Sigmoid colon (tissue), 7 donors: Measurements from ENCODE around the gene ERAL1. TPM values are rescaled to one million over a fixed set of nuclear protein-coding genes. Genes with fewer than 3 reads are reported as not detected.
A peak's percentile ranks its signal among the peaks of the same experiment; 100 is the strongest.
"Not testable (repeated sequence)": the region's sequence is repeated elsewhere in the genome, so short reads cannot be mapped to it uniquely, and the experiment has no call there.

Experiments used
- DNase-seq: peaks from one replicate; pipeline ENCODE4 v3.0.0-alpha.2; 2019
- H3K27ac ChIP-seq, 4 donors: fragments of 200-600 bp; sonication (generic); one replicate each; pipeline ENCODE4 v1.5.1; 2016 to 2019; ENCODE audit warnings: mild to moderate bottlenecking in 1 of 4
- H3K27me3 ChIP-seq, 3 donors: fragments of 200-600 bp; sonication (generic); one replicate each; pipeline ENCODE4 v1.5.1; 2019; ENCODE audit warnings: mild to moderate bottlenecking in 1 of 3
- H3K36me3 ChIP-seq, 4 donors: fragments of 200-600 bp; sonication (generic); one replicate each; pipeline ENCODE4 v1.5.1; 2016 to 2019
- H3K4me1 ChIP-seq, 4 donors: fragments of 200-600 bp; sonication (generic); one replicate each; pipeline ENCODE4 v1.5.1; 2017 to 2019
- H3K4me3 ChIP-seq, 4 donors: fragments of 200-600 bp; sonication (generic); one replicate each; pipeline ENCODE4 v1.5.1; 2017 to 2019; ENCODE audit warnings: mild to moderate bottlenecking in 2 of 4, moderate library complexity in 1 of 4
- H3K9me3 ChIP-seq, 4 donors: fragments of 200-600 bp in 3 of 4; sonication (generic) in 3 of 4; one replicate each; pipeline versions ENCODE4 v1.5.1 to v1.6.1; 2013 to 2019
- EP300 ChIP-seq, 4 donors: sonication (generic); formaldehyde crosslinking; IDR thresholded peaks; one replicate each; pipeline ENCODE4 v1.6.1; 2017; ENCODE audit warnings: antibody characterized with exemption in 4 of 4
- POLR2A ChIP-seq, 2 donors: fragments of 450-650 bp; IDR thresholded peaks; one replicate each; pipeline ENCODE4 v1.6.1; 2016; ENCODE audit warnings: antibody characterized with exemption in 2 of 2, mild to moderate bottlenecking in 2 of 2, moderate library complexity in 2 of 2
- POLR2AphosphoS5 ChIP-seq, 4 donors: sonication (generic); formaldehyde crosslinking; IDR thresholded peaks; one replicate each; pipeline ENCODE4 v1.6.1; 2017; ENCODE audit warnings: antibody characterized with exemption in 4 of 4
- WGBS, 2 donors: extraction: QIAGEN DNeasy Blood & Tissue Kit; methylation state at CpG; one replicate each; pipeline ENCODE4 v1.1.7; 2013; 5-methylcytosine and 5-hydroxymethylcytosine counted together
- intact Hi-C: fragments of 100-400 bp; cut with DNase I; formaldehyde crosslinking; loops from one replicate; pipeline ENCODE4 v1.15.1; 2023
- polyA plus RNA-seq, 3 donors: library from polyadenylated mRNA; stranded (reverse); fragments of 200-250 nt; gene quantifications; one replicate each; pipeline ENCODE4 v1.2.3, GENCODE V29; 2013
- total RNA-seq, 4 donors: library from RNA; depleted of rRNA; stranded (reverse); fragments of >200 nt; gene quantifications; one replicate each; pipeline ENCODE4 v1.1.0, GENCODE V29; 2016
- TF ChIP-seq, protein P1 (sequence below), 4 experiments: fragments of 450-650 bp in 3 of 4; fragments of 200-600 bp in 1 of 4; IDR thresholded peaks; one replicate each; pipeline ENCODE4 v1.5.1; 2016 to 2019; ENCODE audit warnings: antibody characterized with exemption in 4 of 4, mild to moderate bottlenecking in 3 of 4, moderate library complexity in 2 of 4
- donor health status: healthy with polysubstance abuse.
- donor health status: Bipolar disorder and iron deficiency.
- donor health status: healthy.

Gene ERAL1
- total and polyA plus RNA-seq, 7 donors: 20.2 to 43.2 (median 34.6) TPM

DNA sequence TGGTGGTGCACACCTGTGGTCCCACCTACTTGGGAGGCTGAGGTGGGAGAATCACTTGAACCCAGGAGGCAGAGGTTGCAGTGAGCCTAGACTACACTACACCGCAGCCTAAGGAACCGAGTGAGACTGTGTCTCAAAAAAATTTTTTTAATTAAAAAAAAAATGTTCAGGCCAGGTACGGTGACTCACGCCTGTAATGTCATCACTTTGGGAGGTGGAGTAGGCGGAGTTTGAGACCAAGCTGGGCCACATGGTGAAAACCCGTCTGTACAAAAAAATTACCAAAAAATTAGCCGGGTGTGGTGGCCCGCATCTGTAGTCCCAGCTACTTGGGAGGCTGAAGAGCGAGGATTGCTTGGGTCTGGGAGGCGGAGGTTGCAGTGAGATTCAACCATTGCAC, 8.6 kb upstream of the ERAL1 start:
- Histone ChIP-seq H3K4me1 (peaks cover 0 to 15% (median 7%) of the 10 kb centered on the region in 4 donors), H3K36me3 (no peaks in the 10 kb centered on the region), H3K4me3 (no peak overlapping the region), H3K27ac (no peak overlapping the region), H3K27me3 (no peaks in the 10 kb centered on the region), H3K9me3 (no peaks in the 10 kb centered on the region)
- WGBS, 2 donors: 88 to 94% methylated on average over 10 of the region's 10 CpGs
- intact Hi-C loops: no loop called here
- TF ChIP-seq EP300 (IDR thresholded peaks at IDR 0.05) (no peak), POLR2A (IDR thresholded peaks at IDR 0.05) (no peak), POLR2AphosphoS5 (IDR thresholded peaks at IDR 0.05) (no peak)
- TF ChIP-seq, protein P1, sequence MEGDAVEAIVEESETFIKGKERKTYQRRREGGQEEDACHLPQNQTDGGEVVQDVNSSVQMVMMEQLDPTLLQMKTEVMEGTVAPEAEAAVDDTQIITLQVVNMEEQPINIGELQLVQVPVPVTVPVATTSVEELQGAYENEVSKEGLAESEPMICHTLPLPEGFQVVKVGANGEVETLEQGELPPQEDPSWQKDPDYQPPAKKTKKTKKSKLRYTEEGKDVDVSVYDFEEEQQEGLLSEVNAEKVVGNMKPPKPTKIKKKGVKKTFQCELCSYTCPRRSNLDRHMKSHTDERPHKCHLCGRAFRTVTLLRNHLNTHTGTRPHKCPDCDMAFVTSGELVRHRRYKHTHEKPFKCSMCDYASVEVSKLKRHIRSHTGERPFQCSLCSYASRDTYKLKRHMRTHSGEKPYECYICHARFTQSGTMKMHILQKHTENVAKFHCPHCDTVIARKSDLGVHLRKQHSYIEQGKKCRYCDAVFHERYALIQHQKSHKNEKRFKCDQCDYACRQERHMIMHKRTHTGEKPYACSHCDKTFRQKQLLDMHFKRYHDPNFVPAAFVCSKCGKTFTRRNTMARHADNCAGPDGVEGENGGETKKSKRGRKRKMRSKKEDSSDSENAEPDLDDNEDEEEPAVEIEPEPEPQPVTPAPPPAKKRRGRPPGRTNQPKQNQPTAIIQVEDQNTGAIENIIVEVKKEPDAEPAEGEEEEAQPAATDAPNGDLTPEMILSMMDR (IDR thresholded peaks at IDR 0.05): no peak
- no peak for DNase-seq

DNA sequence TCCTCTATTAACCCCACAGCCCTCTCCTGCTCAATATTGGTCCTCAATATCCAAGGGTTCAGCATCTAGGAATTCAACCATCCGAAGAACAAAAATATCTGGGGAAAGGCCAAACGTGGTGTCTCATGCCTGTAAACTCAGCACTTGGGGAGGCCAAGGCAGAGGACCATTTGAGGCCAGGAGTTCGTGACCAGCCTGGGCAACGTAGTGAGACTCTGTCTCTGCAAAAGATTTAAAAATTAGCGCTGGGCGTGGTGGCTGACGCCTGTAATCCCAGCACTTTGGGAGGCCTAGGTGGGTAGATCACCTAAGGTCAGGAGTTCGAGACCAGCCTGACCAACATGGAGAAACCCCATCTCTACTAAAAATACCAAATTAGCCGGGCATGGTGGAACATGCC, 8.1 kb upstream of the ERAL1 start:
- H3K4me3 ChIP-seq, intact Hi-C loops, H3K27ac ChIP-seq, H3K27me3 ChIP-seq, H3K9me3 ChIP-seq, H3K36me3 ChIP-seq, DNase-seq, H3K4me1 ChIP-seq: not testable (repeated sequence)
- WGBS, 2 donors: 90 to 93% methylated on average over 9 of the region's 9 CpGs

DNA sequence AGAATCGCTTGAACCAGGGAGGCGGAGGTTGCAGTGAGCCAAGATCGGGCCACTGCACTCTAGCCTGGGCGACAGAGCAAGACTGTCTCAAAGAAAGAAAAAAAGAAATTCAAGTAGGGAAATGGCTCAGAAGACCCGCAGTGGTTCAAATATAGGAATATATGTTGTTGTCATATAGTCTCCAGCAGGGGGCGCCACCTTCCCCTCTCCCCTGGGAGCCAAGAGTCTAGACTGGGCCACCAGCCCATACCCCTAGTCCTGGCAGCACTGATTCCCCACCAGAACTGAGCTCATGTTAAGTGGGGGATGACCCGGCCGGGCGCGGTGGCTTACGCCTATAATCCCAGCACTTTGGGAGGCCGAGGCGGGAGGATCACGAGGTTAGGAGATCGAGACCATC, 6.1 kb upstream of the ERAL1 start:
- DNase-seq, H3K36me3 ChIP-seq, H3K9me3 ChIP-seq, H3K27me3 ChIP-seq, intact Hi-C loops, H3K4me3 ChIP-seq, H3K4me1 ChIP-seq, H3K27ac ChIP-seq: not testable (repeated sequence)
- 77 to 85% methylated on average over 15 of the region's 15 CpGs for WGBS, 2 donors
- TF ChIP-seq, protein P1 (IDR thresholded peaks at IDR 0.05): peak in 1 of 4 experiments; percentile 9

DNA sequence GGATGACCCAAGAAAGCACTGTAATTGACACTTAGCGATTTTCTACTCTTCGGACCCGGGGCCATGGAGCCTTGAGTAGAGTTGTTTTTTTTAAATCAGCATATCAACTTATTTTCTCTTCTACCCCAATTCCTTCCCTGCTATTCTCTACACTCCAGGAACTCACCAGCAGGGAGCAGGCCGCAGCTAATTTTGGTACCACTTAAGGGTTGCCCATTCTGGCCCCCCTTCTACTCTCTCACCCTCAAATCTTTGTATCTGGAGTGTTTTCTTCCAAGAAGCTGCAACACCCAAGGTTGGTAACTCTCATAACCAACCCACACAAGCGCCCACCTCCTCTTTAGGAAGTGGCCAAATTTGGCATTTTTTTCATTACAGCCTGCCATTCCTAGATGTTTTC, 5.5 kb upstream of the ERAL1 start:
- TF ChIP-seq POLR2AphosphoS5 (IDR thresholded peaks at IDR 0.05) (no peak), POLR2A (IDR thresholded peaks at IDR 0.05) (no peak), EP300 (IDR thresholded peaks at IDR 0.05) (no peak)
- TF ChIP-seq, protein P1 (IDR thresholded peaks at IDR 0.05): no peak
- Histone ChIP-seq H3K27me3 (no peaks in the 10 kb centered on the region), H3K27ac (no peak overlapping the region), H3K36me3 (no peaks in the 10 kb centered on the region), H3K4me1 (peaks cover 0 to 4% (median 2%) of the 10 kb centered on the region in 4 donors), H3K9me3 (no peaks in the 10 kb centered on the region), H3K4me3 (no peak overlapping the region)
- DNase-seq: no peak
- intact Hi-C loops: no loop called here
- WGBS, 2 donors: 79 to 81% methylated on average over 5 of the region's 5 CpGs

DNA sequence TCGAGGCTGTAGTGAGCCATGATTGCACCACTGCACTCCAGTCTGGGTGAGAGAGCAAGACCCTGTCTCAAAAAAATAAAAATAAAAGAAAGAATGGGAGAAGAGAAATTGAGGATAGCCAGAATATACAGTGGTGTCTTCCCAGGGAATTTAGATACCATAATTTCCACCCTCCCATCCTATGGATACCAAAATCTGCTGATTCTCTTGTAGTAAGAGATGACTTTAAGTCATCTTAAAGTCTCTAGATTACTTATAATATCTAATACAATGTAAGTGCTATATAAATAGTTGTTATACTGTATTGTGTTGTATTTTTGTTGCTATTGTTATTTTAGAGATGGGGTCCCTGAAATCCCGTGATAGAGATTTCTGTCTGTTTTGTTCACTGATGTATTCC, 1.5 kb upstream of the ERAL1 start:
- peaks cover 0 to 14% (median 10%) of the 10 kb centered on the region in 4 donors for H3K4me1 ChIP-seq
- intact Hi-C loops: loop anchor here (5.0 kb wide), 2 partner anchors 41 to 44 kb away; partner anchors contain the start of gene FLOT2
- no peaks in the 10 kb centered on the region for H3K27me3 ChIP-seq
- DNase-seq: no peak
- H3K4me3 ChIP-seq: no peak overlapping the region
- peaks cover 0 to 21% (median 7%) of the 10 kb centered on the region in 4 donors for H3K36me3 ChIP-seq
- TF ChIP-seq EP300 (IDR thresholded peaks at IDR 0.05) (no peak), POLR2A (IDR thresholded peaks at IDR 0.05) (no peak)
- H3K27ac ChIP-seq: no peak overlapping the region
- no peaks in the 10 kb centered on the region for H3K9me3 ChIP-seq
- WGBS, 2 donors: 95 to 96% methylated on average over 2 of the region's 2 CpGs

DNA sequence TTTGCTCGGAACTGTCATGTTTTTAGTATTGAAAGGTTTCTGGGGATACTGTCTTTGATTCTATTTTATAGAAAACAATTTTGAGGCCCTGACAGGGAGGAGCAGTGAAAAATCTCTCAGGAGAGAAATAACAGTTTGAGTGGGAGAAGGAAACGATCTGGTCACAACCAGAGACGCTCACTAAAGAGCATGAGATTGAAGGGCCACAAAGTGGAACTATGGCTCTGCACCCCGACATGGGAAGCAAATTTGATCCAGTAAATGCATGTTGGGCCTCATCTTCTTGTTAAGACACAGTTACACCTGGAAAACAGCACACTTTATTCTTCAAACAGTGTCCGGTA, 492 bp downstream of the ERAL1 start:
- Histone ChIP-seq H3K4me3 (peak overlapping the region; percentile 45 to 90 (median 76)), H3K27me3 (no peaks in the 10 kb centered on the region), H3K27ac (peak overlapping the region; percentile 64 to 82 (median 82)), H3K9me3 (no peaks in the 10 kb centered on the region), H3K4me1 (peaks cover 0 to 14% (median 10%) of the 10 kb centered on the region in 4 donors), H3K36me3 (peaks cover 0 to 41% (median 19%) of the 10 kb centered on the region in 4 donors)
- TF ChIP-seq, protein P1 (IDR thresholded peaks at IDR 0.05): no peak
- TF ChIP-seq POLR2A (IDR thresholded peaks at IDR 0.05) (no peak), EP300 (IDR thresholded peaks at IDR 0.05) (no peak), POLR2AphosphoS5 (IDR thresholded peaks at IDR 0.05) (no peak)
- WGBS, 2 donors: 4 to 18% methylated on average over 5 of the region's 5 CpGs
- no peak for DNase-seq
- intact Hi-C loops: no loop called here
